K562 (cell line): ENCODE data around the gene PBX2. TPM values are rescaled to one million over a fixed set of nuclear protein-coding genes. Genes with fewer than 3 reads are reported as not detected.

Source experiments
- EP400 ChIP-seq: fragments of 450-650 bp; IDR thresholded peaks from 2 replicates; pipeline ENCODE4 v1.6.1; 2017; ENCODE audit warnings: antibody characterized with exemption, mild to moderate bottlenecking, moderate library complexity
- HDAC1 ChIP-seq, 2 experiments: fragments of 450-650 bp; IDR thresholded peaks; 2 replicates each; pipeline ENCODE4 v1.6.1; 2016 to 2017; ENCODE audit warnings: inconsistent platforms in 1 of 2, mild to moderate bottlenecking in 1 of 2, moderate library complexity in 1 of 2
- IRF2 ChIP-seq: sonication (generic); formaldehyde crosslinking; IDR thresholded peaks from 2 replicates; pipeline ENCODE4 v1.8.1; 2022; ENCODE audit warnings: mild to moderate bottlenecking, missing genetic modification reagents
- KAT2B ChIP-seq: IDR thresholded peaks from one replicate; pipeline ENCODE4 v1.6.1; 2012; ENCODE audit warnings: low read depth, mild to moderate bottlenecking, control low read depth, inconsistent platforms, low read length, moderate library complexity
- KHSRP ChIP-seq: fragments of 450-650 bp; IDR thresholded peaks from 2 replicates; pipeline ENCODE4 v1.6.1; 2017
- MAFK ChIP-seq: IDR thresholded peaks from 2 replicates; pipeline ENCODE4 v1.6.1; 2011; ENCODE audit warnings: low read length, improper control_type of control experiment
- MYBL2 ChIP-seq, 2 experiments: fragments of 450-650 bp in 1 of 2; sonication (generic) in 1 of 2; formaldehyde crosslinking in 1 of 2; IDR thresholded peaks; 2 replicates each; pipeline versions ENCODE4 v1.6.1 to v1.8.1; 2017 to 2022; ENCODE audit warnings: borderline replicate concordance in 1 of 2, inconsistent platforms in 1 of 2, low read depth in 1 of 2, mild to moderate bottlenecking in 1 of 2, missing genetic modification reagents in 1 of 2, moderate library complexity in 1 of 2
- POLR2A ChIP-seq: fragments of 450-650 bp; conservative IDR thresholded peaks from 2 replicates; pipeline ENCODE4 v1.6.1; 2016
- TAF1 ChIP-seq: IDR thresholded peaks from 2 replicates; pipeline ENCODE4 v1.6.1; 2011; ENCODE audit warnings: mild to moderate bottlenecking, low read length, moderate library complexity; ENCODE audit not compliant: insufficient read depth, control insufficient read depth, severe bottlenecking; ENCODE audit errors: extremely low read depth
- TFAP4 ChIP-seq: sonication (generic); formaldehyde crosslinking; IDR thresholded peaks from 2 replicates; pipeline ENCODE4 v1.8.0; 2022; ENCODE audit warnings: missing genetic modification reagents, mild to moderate bottlenecking, moderate library complexity, borderline replicate concordance
- ZNF197 ChIP-seq: fragments of 200-800 bp; sonication (Bioruptor generic); IDR thresholded peaks from 2 replicates; pipeline ENCODE4 v1.6.1; 2016; ENCODE audit warnings: low read depth, missing genetic modification characterization, missing compliant biosample characterization
- ZNF212 ChIP-seq: fragments of 450-650 bp; formaldehyde crosslinking; IDR thresholded peaks from 2 replicates; pipeline ENCODE4 v1.4.0; 2020; ENCODE audit warnings: mild to moderate bottlenecking
- polyA plus RNA-seq, 8 experiments: library from polyadenylated mRNA; depleted of rRNA in 4 of 8; stranded (reverse) in 5 of 8; unstranded in 3 of 8; fragments of >200 nt; fragmentation: Nextera tagmentation in 2 of 8; fragmentation: Illumina TruSeq in 1 of 8; extraction: Ambion mirVana in 2 of 8; extraction: Trizol in 1 of 8; gene quantifications; 2 replicates each; pipeline versions ENCODE4 v1.2.1 to v1.2.3, GENCODE V29; 2011 to 2014; ENCODE audit warnings: inconsistent platforms in 1 of 8, missing spikeins in 1 of 8
- total RNA-seq, 7 experiments: library from RNA; depleted of rRNA in 6 of 7; stranded (reverse); fragments of >200 nt in 6 of 7; fragmentation: Illumina TruSeq in 2 of 7; extraction: Trizol in 2 of 7; gene quantifications; 2 replicates each; pipeline versions ENCODE4 v1.2.1 to v1.2.3, GENCODE V29; 2011 to 2021; ENCODE audit warnings: low replicate concordance in 1 of 7
- TF ChIP-seq, protein P1 (sequence below): fragments of 250-450 bp; sonication (Bioruptor Pico); IDR thresholded peaks from 2 replicates; pipeline ENCODE4 v1.8.0; 2022; ENCODE audit warnings: moderate library complexity, mild to moderate bottlenecking, inconsistent platforms
- TF ChIP-seq, protein P2 (sequence below), 2 experiments: fragments of 450-650 bp; formaldehyde crosslinking in 1 of 2; IDR thresholded peaks; 2 replicates each; pipeline versions ENCODE4 v1.4.0 to v1.6.1; 2014 to 2020; ENCODE audit warnings: mild to moderate bottlenecking in 2 of 2, borderline replicate concordance in 1 of 2, low read depth in 1 of 2
- TF ChIP-seq, protein P3 (sequence below), 3 experiments: fragments of 200-800 bp in 1 of 3; sonication (Bioruptor generic) in 1 of 3; sonication (generic) in 1 of 3; formaldehyde crosslinking in 1 of 3; IDR thresholded peaks; 2 replicates each; pipeline versions ENCODE4 v1.6.1 to v1.8.0; 2016 to 2022; ENCODE audit warnings: mild to moderate bottlenecking in 2 of 3, missing compliant biosample characterization in 2 of 3, missing genetic modification characterization in 2 of 3, missing genetic modification reagents in 1 of 3

Gene PBX2
- total and polyA plus RNA-seq, 9 of the 15 experiments (the other 6 are each of a cell fraction or from before 2014, with no cell fraction given): 1.9 to 134 (median 62.5) TPM

DNA sequence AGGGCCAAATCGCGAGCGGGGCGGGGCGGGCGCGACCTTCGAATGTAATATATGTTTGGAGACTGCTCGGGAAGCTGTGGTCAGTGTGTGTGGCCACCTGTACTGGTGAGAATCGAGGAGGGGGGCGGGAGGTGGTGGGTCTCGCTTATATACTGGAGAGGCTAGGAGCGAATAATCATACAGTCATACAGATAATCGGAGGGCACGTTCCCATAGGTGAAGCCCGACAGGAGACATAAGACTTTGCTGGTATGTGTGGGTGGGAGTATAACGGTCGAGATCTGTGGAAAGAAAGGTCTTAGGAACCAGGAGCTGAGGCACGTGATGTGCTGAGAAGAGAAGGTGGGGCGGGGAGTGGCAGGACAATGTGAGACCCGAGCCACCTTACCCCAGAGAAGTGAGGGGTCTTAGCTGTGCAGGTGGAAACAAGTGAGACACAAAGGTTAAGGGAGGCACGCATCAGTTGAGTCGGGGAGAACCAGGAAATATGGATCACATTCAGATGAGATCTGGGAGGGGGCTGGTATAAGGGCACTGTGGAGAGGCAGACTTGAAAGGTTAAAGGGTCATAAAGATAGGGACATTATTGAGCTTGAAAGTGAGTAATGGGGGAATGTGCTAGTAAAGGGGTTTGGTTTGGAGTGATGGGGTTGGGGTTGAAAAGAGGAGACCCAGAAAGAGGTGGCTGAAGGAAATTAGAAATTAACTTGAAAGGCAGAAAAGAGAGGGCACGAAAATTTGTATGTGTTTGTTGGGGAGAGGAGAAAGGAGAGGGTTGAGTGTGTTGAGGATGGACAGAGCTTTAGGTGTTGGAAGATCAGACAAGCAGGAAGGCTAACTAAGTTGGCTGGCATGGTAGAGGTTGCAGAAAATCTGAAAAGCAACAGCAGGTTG, 11.2 kb downstream of the PBX2 start (continued):
- TF ChIP-seq HDAC1 (IDR thresholded peaks at IDR 0.05): peak in 1 of 2 experiments; percentile 78; a peak in 1 of 4 replicates
- no peak for TF ChIP-seq KAT2B
- TF ChIP-seq, protein P1, sequence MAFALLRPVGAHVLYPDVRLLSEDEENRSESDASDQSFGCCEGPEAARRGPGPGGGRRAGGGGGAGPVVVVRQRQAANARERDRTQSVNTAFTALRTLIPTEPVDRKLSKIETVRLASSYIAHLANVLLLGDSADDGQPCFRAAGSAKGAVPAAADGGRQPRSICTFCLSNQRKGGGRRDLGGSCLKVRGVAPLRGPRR (CRISPR knock-in tag): no peak
- no peak for TF ChIP-seq KHSRP
- no peak for TF ChIP-seq MAFK
- TF ChIP-seq, protein P2, sequence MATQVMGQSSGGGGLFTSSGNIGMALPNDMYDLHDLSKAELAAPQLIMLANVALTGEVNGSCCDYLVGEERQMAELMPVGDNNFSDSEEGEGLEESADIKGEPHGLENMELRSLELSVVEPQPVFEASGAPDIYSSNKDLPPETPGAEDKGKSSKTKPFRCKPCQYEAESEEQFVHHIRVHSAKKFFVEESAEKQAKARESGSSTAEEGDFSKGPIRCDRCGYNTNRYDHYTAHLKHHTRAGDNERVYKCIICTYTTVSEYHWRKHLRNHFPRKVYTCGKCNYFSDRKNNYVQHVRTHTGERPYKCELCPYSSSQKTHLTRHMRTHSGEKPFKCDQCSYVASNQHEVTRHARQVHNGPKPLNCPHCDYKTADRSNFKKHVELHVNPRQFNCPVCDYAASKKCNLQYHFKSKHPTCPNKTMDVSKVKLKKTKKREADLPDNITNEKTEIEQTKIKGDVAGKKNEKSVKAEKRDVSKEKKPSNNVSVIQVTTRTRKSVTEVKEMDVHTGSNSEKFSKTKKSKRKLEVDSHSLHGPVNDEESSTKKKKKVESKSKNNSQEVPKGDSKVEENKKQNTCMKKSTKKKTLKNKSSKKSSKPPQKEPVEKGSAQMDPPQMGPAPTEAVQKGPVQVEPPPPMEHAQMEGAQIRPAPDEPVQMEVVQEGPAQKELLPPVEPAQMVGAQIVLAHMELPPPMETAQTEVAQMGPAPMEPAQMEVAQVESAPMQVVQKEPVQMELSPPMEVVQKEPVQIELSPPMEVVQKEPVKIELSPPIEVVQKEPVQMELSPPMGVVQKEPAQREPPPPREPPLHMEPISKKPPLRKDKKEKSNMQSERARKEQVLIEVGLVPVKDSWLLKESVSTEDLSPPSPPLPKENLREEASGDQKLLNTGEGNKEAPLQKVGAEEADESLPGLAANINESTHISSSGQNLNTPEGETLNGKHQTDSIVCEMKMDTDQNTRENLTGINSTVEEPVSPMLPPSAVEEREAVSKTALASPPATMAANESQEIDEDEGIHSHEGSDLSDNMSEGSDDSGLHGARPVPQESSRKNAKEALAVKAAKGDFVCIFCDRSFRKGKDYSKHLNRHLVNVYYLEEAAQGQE (IDR thresholded peaks at IDR 0.05; ENCODE audit: borderline replicate concordance): no peak
- TF ChIP-seq, protein P2 (CRISPR knock-in tag; IDR thresholded peaks at IDR 0.05; ENCODE audit: low read depth): peak; percentile 25; the same call in 1 of the 2 replicates
- TF ChIP-seq EP400: peak; percentile 79
- 0 out of 2 replicates have a peak, but pooled peaks have one; percentile 45 for TF ChIP-seq TFAP4 (CRISPR knock-in tag)
- peak; percentile 4 for TF ChIP-seq POLR2A
- TF ChIP-seq, protein P3, sequence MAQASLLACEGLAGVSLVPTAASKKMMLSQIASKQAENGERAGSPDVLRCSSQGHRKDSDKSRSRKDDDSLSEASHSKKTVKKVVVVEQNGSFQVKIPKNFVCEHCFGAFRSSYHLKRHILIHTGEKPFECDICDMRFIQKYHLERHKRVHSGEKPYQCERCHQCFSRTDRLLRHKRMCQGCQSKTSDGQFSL (CRISPR knock-in tag; IDR thresholded peaks at IDR 0.05): peak; percentile 19; the same call in 1 of the 2 replicates
- TF ChIP-seq, protein P3 (tag; IDR thresholded peaks at IDR 0.05): no peak
- no peak for TF ChIP-seq ZNF212 (CRISPR knock-in tag)
- 0 out of 2 replicates have a peak, but pooled peaks have one; percentile 37 for TF ChIP-seq ZNF197 (CRISPR knock-in tag)
- TF ChIP-seq IRF2 (CRISPR knock-in tag): no peak
- peak; percentile 60; the same call in 1 of the 2 replicates for TF ChIP-seq MYBL2 (IDR thresholded peaks at IDR 0.05; ENCODE audit: low read depth)
- no peak for TF ChIP-seq MYBL2 (CRISPR knock-in tag; IDR thresholded peaks at IDR 0.05; ENCODE audit: borderline replicate concordance)
- peak; percentile 2 for TF ChIP-seq TAF1
